HG03135 (cell line): ENCODE measurements around the gene MOK.

Experiments used
- ATAC-seq: cut with Tn5 transposase; IDR thresholded peaks from one replicate; pipeline ENCODE4 v1.9.1; 2021; ENCODE audit warnings: mild to moderate bottlenecking, moderate library complexity; ENCODE audit not compliant: unreplicated experiment

MOK gene

GRCh38 chr14:102285106-102285505 lies 19.9 kb downstream of the MOK start:
- ATAC-seq = no peak

GRCh38 chr14:102283631-102284129 lies 21.3 kb downstream of the MOK start:
- no peak for ATAC-seq

- ATAC-seq = no peak
These were observed 22.1 kb downstream of the MOK start for GRCh38 chr14:102282751-102283465.

GRCh38 chr14:102280376-102280962 lies 24.5 kb downstream of the MOK start:
- no peak for ATAC-seq

GRCh38 chr14:102279688-102280348 lies 25.1 kb downstream of the MOK start:
- ATAC-seq = no peak

- no peak for ATAC-seq
These were observed 25.7 kb downstream of the MOK start for GRCh38 chr14:102279282-102279681.

- no peak for ATAC-seq
These were observed 26.4 kb downstream of the MOK start for GRCh38 chr14:102278631-102278935.

- no peak for ATAC-seq
These were observed 26.9 kb downstream of the MOK start for GRCh38 chr14:102277874-102278630.

- ATAC-seq = no peak
These were observed 29.1 kb downstream of the MOK start for GRCh38 chr14:102275866-102276265.

- no peak for ATAC-seq
These were observed 32.6 kb downstream of the MOK start for GRCh38 chr14:102272392-102272791.

- no peak for ATAC-seq
These were observed 40.2 kb downstream of the MOK start for GRCh38 chr14:102264775-102265174.

GRCh38 chr14:102264355-102264754 lies 40.6 kb downstream of the MOK start:
- no peak for ATAC-seq

- no peak for ATAC-seq
These were observed 42.0 kb downstream of the MOK start for GRCh38 chr14:102262929-102263462.

- ATAC-seq = no peak
These were observed 46.8 kb downstream of the MOK start for GRCh38 chr14:102258136-102258535.

- ATAC-seq = no peak
These were observed 48.2 kb downstream of the MOK start for GRCh38 chr14:102256716-102257115.

GRCh38 chr14:102255401-102256190 lies 49.4 kb downstream of the MOK start:
- ATAC-seq = no peak

- ATAC-seq = no peak
These were observed 51.8 kb downstream of the MOK start for GRCh38 chr14:102252834-102253801.

- ATAC-seq = no peak
These were observed 53.8 kb downstream of the MOK start for GRCh38 chr14:102251161-102251560.

GRCh38 chr14:102250636-102251035 lies 54.3 kb downstream of the MOK start:
- no peak for ATAC-seq
